ENCODE measurements around the gene GPR162.

- no peak for TF ChIP-seq SP1 (IDR thresholded peaks at IDR 0.05)
- TF ChIP-seq TARDBP (IDR thresholded peaks at IDR 0.05): no peak
Observed at GRCh38 chr12:6772726-6773589, 48.7 kb upstream of the GPR162 start.
